Measurements from ENCODE around the gene OSBPL9. TPM values are rescaled to one million over a fixed set of nuclear protein-coding genes. Genes with fewer than 3 reads are reported as not detected.

Gene OSBPL9
- total RNA-seq, 1 experiment from 2014 or later, result 67.6 TPM

- H3K4me1 Mint-ChIP-seq (ENCODE audit: low read depth, unreplicated experiment), result peaks cover 36% of the 10 kb centered on the region
- H3K27ac Mint-ChIP-seq (ENCODE audit: unreplicated experiment), result no peak overlapping the region
- intact Hi-C loops (cut with micrococcal nuclease; ENCODE audit: unreplicated experiment), result no loop called here
- no peak overlapping the region for H3K4me3 Mint-ChIP-seq (ENCODE audit: low read depth, unreplicated experiment)
- CTCF ChIA-PET, result no interaction called here
- H3K36me3 Mint-ChIP-seq (ENCODE audit: insufficient read depth, unreplicated experiment), result no peaks in the 10 kb centered on the region
- no peaks in the 10 kb centered on the region for H3K9me3 Mint-ChIP-seq (ENCODE audit: low read depth, unreplicated experiment)
- TF ChIP-seq, protein P1, sequence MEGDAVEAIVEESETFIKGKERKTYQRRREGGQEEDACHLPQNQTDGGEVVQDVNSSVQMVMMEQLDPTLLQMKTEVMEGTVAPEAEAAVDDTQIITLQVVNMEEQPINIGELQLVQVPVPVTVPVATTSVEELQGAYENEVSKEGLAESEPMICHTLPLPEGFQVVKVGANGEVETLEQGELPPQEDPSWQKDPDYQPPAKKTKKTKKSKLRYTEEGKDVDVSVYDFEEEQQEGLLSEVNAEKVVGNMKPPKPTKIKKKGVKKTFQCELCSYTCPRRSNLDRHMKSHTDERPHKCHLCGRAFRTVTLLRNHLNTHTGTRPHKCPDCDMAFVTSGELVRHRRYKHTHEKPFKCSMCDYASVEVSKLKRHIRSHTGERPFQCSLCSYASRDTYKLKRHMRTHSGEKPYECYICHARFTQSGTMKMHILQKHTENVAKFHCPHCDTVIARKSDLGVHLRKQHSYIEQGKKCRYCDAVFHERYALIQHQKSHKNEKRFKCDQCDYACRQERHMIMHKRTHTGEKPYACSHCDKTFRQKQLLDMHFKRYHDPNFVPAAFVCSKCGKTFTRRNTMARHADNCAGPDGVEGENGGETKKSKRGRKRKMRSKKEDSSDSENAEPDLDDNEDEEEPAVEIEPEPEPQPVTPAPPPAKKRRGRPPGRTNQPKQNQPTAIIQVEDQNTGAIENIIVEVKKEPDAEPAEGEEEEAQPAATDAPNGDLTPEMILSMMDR (IDR thresholded peaks at IDR 0.05; ENCODE audit: unreplicated experiment), result no peak
- no peak for DNase-seq
- BruUV-seq (replicated peaks), result no TSS peak
- no peaks in the 10 kb centered on the region for H3K27me3 Mint-ChIP-seq (ENCODE audit: unreplicated experiment)
Observed at GRCh38 chr1:51654000-51654399, 37.1 kb downstream of the OSBPL9 start.

DNA sequence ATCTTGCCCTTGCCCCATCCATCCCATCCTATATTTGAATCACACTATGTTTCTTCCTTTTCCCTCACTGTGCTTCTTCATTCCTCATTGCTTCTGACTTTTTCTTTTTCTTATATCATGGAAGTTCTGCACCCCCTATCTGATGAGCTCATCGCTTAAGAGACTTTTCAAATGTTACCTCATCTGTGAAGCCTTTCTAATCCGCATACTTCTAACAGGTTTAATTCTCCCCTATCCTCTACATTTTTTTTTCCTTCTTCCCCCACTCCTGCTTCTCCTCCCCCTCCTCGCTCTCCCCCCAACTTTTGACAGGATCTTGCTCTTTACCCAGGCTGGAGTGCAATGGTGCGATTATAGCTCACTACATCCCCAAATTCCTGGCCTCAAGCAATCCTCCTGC, 39.5 kb downstream of the OSBPL9 start:
- TF ChIP-seq, protein P1 (IDR thresholded peaks at IDR 0.05; ENCODE audit: unreplicated experiment), result no peak
- no TSS peak for BruUV-seq (replicated peaks)
- Mint-ChIP-seq H3K27ac (ENCODE audit: unreplicated experiment) (no peak overlapping the region), H3K4me3 (ENCODE audit: low read depth, unreplicated experiment) (no peak overlapping the region), H3K4me1 (ENCODE audit: low read depth, unreplicated experiment) (peaks cover 33% of the 10 kb centered on the region), H3K27me3 (ENCODE audit: unreplicated experiment) (no peaks in the 10 kb centered on the region), H3K36me3 (ENCODE audit: insufficient read depth, unreplicated experiment) (no peaks in the 10 kb centered on the region), H3K9me3 (ENCODE audit: low read depth, unreplicated experiment) (no peaks in the 10 kb centered on the region)
- intact Hi-C loops (cut with micrococcal nuclease; ENCODE audit: unreplicated experiment), result no loop called here
- CTCF ChIA-PET, result interaction anchor here (0.6 to 1.5 kb wide), 2 partner anchors 113 to 311 kb away, joined by 8 to 10 read pairs; no protein-coding TSS in a partner anchor
- no peak for DNase-seq

GRCh38 chr1:51660580-51660979, 43.7 kb downstream of the OSBPL9 start:
- H3K27ac Mint-ChIP-seq (ENCODE audit: unreplicated experiment), result no peak overlapping the region
- no peaks in the 10 kb centered on the region for H3K27me3 Mint-ChIP-seq (ENCODE audit: unreplicated experiment)
- H3K4me1 Mint-ChIP-seq (ENCODE audit: low read depth, unreplicated experiment), result peaks cover 29% of the 10 kb centered on the region
- peaks cover 2% of the 10 kb centered on the region for H3K9me3 Mint-ChIP-seq (ENCODE audit: low read depth, unreplicated experiment)
- intact Hi-C loops (cut with micrococcal nuclease; ENCODE audit: unreplicated experiment), result loop anchor here (2.0 kb wide), 1 partner anchor 30 kb away; no protein-coding TSS in a partner anchor
- no TSS peak for BruUV-seq (replicated peaks)
- H3K4me3 Mint-ChIP-seq (ENCODE audit: low read depth, unreplicated experiment), result no peak overlapping the region
- TF ChIP-seq, protein P1 (IDR thresholded peaks at IDR 0.05; ENCODE audit: unreplicated experiment), result no peak
- CTCF ChIA-PET, result no interaction called here
- no peaks in the 10 kb centered on the region for H3K36me3 Mint-ChIP-seq (ENCODE audit: insufficient read depth, unreplicated experiment)
- DNase-seq, result no peak

DNA sequence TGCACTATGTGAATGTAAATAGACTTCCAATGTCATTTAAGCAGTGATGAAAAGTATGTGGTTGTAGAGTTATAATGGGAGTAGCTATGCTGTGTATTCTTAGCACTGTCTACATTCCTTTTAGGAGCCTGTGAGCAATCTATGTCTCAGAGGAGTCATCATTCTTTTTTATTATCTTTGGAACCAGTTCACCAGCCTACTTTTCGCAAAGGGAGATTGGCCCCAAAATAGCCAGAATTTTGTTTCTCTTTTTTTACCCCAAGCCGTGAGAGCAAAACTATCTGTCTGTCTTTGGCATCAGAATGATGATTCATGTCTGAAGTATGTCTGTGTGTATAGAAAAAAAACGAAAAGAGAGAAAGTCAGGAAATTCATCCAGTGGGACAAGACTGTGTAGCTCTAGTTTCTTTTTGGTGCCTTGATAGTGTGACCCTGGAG, 44.2 kb downstream of the OSBPL9 start:
- H3K27ac Mint-ChIP-seq (ENCODE audit: unreplicated experiment), result peak overlapping the region; percentile 76
- no TSS peak for BruUV-seq (replicated peaks)
- intact Hi-C loops (cut with micrococcal nuclease; ENCODE audit: unreplicated experiment), result loop anchor here (2.0 kb wide), 1 partner anchor 30 kb away; no protein-coding TSS in a partner anchor
- peaks cover 2% of the 10 kb centered on the region for H3K9me3 Mint-ChIP-seq (ENCODE audit: low read depth, unreplicated experiment)
- TF ChIP-seq, protein P1 (IDR thresholded peaks at IDR 0.05; ENCODE audit: unreplicated experiment), result no peak
- no peak overlapping the region for H3K4me3 Mint-ChIP-seq (ENCODE audit: low read depth, unreplicated experiment)
- CTCF ChIA-PET, result no interaction called here
- peaks cover 29% of the 10 kb centered on the region for H3K4me1 Mint-ChIP-seq (ENCODE audit: low read depth, unreplicated experiment)
- H3K27me3 Mint-ChIP-seq (ENCODE audit: unreplicated experiment), result no peaks in the 10 kb centered on the region
- H3K36me3 Mint-ChIP-seq (ENCODE audit: insufficient read depth, unreplicated experiment), result no peaks in the 10 kb centered on the region
- no peak for DNase-seq

Data from Calu3 (cell line).